ENCODE measurements around the gene MYO1G.
"Not testable (repeated sequence)": the region's sequence is repeated elsewhere in the genome, so short reads cannot be mapped to it uniquely, and the experiment has no call there.

The MYO1G gene

GRCh38 chr7:44978511-44979366 lies at the start of gene MYO1G:
Gene MYO1G (minus strand): TSS chr7:44979015. CDS start chr7:44978961, 54 bp downstream.
- DNase-seq: peak; percentile 89

GRCh38 chr7:45028138-45028919 lies 49.5 kb upstream of the MYO1G start:
- DNase-seq: no peak

GRCh38 chr7:45027774-45028114 lies 48.9 kb upstream of the MYO1G start:
- no peak for DNase-seq

GRCh38 chr7:45026984-45027773 lies 48.4 kb upstream of the MYO1G start:
- no peak for DNase-seq

GRCh38 chr7:45026013-45026412 lies 47.2 kb upstream of the MYO1G start:
- no peak for DNase-seq

GRCh38 chr7:45025473-45025872 lies 46.7 kb upstream of the MYO1G start:
- not testable (repeated sequence) for DNase-seq

GRCh38 chr7:45024126-45024744 lies 45.4 kb upstream of the MYO1G start:
- no peak for DNase-seq

GRCh38 chr7:45021604-45022296 lies 42.9 kb upstream of the MYO1G start:
- DNase-seq: no peak

- no peak for DNase-seq
These were observed 42.1 kb upstream of the MYO1G start for GRCh38 chr7:45020915-45021314.

GRCh38 chr7:45017253-45017652 lies 38.4 kb upstream of the MYO1G start:
- DNase-seq: no peak

- no peak for DNase-seq
These were observed 36.5 kb upstream of the MYO1G start for GRCh38 chr7:45015313-45015712.

GRCh38 chr7:45013465-45013967 lies 34.7 kb upstream of the MYO1G start:
- DNase-seq: no peak

- DNase-seq: no peak
These were observed 28.9 kb upstream of the MYO1G start for GRCh38 chr7:45007571-45008328.

GRCh38 chr7:45007106-45007505 lies 28.3 kb upstream of the MYO1G start:
- no peak for DNase-seq

GRCh38 chr7:45003789-45004188 lies 25.0 kb upstream of the MYO1G start:
- no peak for DNase-seq

GRCh38 chr7:45001826-45002225 lies 23.0 kb upstream of the MYO1G start:
- no peak for DNase-seq

GRCh38 chr7:45001138-45001694 lies 22.4 kb upstream of the MYO1G start:
- DNase-seq: peak; percentile 69

- no peak for DNase-seq
These were observed 21.5 kb upstream of the MYO1G start, which contains the start of gene CCM2 for GRCh38 chr7:45000093-45001032. Gene CCM2 (plus strand): TSS chr7:45000201. CDS start chr7:45000334, 133 bp downstream.

All from stimulated activated naive CD4-positive, alpha-beta T cell treated with Interleukin-2 at 50 U/mL for 16 hours (primary cell).